IPS-18c (cell line): ENCODE data around the gene INHBE.
"Not testable (repeated sequence)": the region's sequence is repeated elsewhere in the genome, so short reads cannot be mapped to it uniquely, and the experiment has no call there.

Experiments
- H3K4me3 ChIP-seq: 2 replicates; pipeline ENCODE4 v1.7.0; 2013; ENCODE audit warnings: low read depth, mild to moderate bottlenecking, low read length, moderate library complexity; ENCODE audit not compliant: insufficient read depth
- H3K9me3 ChIP-seq: one replicate; pipeline ENCODE4 v1.6.1; 2013; ENCODE audit warnings: mild to moderate bottlenecking, low read length, moderate library complexity; ENCODE audit not compliant: control insufficient read depth, insufficient read depth

Gene INHBE

DNA sequence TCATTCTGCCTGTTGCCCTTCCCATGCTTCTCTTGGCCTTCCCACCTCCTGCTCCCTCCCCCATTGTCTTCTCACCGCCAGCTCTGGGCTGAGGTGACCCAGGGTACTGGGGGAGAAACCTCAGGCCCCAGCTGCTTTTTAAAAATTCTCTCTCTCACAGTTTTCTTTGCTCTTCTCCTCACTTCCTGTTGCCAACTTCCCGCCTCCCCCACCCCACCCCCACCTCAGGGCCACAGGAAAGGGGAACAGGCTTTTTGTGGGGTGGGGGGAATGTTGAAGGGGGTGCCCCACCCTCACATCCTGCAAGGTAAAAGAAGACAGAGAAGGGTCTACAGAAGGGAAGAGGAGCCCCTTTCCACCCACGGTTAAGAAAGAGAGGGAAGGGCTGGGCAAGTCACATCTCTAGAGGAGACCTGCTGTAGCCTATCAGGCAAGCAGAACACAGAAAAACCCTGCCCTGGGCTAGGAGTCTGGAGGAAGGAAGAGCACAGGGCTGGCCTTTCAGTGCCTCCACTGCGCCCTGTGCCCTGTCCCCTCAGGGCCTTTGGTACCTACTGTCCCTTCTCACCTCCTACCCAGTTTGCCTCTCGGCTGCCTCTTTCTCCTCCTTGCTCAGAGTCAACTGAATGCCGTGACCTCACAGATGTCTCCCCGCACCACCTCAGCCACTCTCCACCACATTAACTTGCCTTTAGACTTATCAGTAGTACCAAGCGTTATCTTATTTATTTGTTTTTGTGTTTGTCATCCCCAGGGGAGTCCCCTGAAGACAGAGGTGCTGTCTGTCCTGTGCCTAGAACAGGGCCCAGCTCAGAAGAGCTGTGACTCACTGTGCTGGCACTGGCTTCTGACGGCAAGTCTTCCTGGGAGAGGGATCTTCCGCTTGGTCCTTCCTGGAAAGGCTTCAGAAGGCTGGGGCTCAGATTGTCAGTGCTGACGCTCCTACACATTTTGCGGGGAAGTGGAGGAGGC lies 22.9 kb downstream of the INHBE start:
- H3K9me3 ChIP-seq, result no peaks in the 10 kb centered on the region
- no peak overlapping the region for H3K4me3 ChIP-seq

DNA sequence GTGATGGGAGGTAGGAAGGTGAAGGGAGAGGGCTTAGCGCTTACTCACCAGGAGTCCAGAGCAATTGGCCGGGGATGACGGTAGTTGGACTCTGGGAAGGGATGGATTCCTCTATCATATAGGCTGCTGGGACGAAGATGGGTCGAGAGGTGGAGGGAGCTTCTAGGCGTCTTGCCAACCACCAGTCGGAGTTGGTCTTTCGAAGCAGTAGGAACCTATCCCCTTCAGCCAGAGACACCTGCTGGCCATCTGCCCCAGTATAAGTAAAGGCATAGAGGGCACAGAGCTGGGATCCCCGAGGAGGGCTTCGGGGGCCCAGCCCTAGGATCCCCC lies 23.9 kb downstream of the INHBE start:
- Histone ChIP-seq H3K9me3 (no peaks in the 10 kb centered on the region), H3K4me3 (no peak overlapping the region)

DNA sequence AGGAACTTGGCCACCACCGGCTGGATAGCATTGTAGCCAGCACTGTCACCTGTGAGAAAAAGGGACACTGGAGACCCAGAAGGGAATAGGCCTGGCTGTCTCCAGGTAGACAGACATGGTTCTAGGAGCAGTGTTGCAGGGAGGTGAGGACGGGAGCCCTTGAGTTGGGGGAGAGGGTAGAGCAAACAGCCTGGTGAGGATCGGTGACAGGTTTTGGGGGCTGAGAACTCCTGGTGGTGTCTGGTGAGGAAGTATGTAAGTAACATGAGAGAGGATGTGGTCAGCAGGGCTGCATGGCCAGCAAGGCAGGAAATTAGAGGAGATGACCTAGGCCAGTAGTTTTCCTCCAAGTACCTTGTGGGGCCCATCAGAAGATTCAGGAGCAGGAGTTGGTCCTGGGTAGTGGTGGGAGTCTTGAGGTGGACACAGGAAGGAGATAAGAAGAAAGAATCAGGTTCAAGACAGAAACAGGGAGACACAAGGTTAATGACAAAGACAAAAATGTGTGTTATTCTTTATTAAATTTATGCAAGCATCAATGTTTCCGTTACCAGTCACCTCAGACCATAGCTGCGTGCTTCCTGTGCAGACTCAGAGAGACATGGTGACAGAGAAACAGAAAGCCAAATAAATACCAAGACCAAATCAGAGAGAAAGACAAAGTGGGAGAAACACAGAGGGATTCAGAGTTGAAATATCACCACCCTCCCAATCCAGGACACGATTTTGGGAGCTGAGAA lies 24.4 kb downstream of the INHBE start, which contains the start of gene ARHGAP9:
TSS of gene ARHGAP9 (minus strand) at position 491 of the 740 bp plus-strand sequence. CDS start at position 31, 460 bp downstream.
- Histone ChIP-seq H3K4me3 (no peak within 1 kb of the TSS), H3K9me3 (no peaks in the 10 kb centered on the region)

DNA sequence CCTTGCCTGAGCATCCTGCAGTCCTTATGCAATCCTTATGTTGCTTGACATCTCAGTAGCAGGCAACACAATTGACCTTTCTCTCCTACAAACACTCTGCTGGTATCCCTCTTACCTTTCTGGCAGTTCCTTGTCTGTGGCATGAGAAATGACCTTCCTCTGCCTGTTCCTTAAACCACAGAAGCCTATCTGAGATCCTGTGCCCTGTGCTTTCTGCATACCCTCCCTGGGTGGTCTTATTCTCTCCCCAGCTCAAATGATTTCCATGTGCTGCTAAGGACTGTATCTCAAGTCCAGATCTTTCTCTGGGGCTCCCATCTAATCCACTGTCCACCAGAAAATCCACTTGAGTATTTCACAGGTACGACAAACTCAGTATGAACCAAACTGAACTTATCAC lies 26.6 kb downstream of the INHBE start:
- no peak overlapping the region for H3K4me3 ChIP-seq
- H3K9me3 ChIP-seq, result no peaks in the 10 kb centered on the region

DNA sequence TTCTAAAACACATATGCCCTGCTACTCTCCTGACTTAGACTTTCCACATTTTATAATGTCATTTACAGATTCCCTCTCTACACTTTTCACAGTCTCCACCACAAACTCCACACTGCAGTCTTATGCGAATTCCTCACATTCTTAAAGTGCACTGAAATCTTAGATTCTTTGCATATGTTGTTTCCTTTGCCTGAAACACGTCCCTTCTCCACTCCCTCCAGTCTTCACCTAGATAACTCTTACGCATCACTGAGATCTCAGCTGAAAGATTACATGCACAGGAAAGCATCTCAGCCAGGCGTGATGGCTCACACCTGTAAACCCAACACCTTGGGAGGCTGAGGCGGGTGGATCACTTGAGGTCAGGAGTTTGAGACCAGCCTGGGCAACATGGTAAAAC lies 28.4 kb downstream of the INHBE start:
- Histone ChIP-seq H3K4me3 (no peak overlapping the region), H3K9me3 (no peaks in the 10 kb centered on the region)

DNA sequence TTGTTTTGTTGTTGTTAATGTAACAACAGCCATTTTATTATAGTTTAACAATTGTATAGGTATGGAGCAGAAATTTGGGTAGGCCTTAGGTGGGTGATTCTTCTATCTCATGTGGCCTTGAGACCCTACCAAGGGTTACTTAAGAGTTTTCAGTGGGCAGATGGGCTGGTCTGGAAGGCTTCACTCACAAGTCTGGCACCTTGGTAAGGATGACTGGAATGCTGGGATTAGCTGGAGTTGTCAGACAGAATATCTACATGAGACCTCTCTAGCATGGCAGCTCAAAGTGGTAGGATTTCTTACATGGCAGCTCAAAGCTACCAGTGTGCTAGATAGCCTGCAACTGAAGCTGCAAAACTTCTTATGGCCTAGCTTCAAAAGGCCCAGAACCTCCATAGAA lies 30.6 kb downstream of the INHBE start:
- Histone ChIP-seq H3K9me3 (no peaks in the 10 kb centered on the region), H3K4me3 (no peak overlapping the region)

DNA sequence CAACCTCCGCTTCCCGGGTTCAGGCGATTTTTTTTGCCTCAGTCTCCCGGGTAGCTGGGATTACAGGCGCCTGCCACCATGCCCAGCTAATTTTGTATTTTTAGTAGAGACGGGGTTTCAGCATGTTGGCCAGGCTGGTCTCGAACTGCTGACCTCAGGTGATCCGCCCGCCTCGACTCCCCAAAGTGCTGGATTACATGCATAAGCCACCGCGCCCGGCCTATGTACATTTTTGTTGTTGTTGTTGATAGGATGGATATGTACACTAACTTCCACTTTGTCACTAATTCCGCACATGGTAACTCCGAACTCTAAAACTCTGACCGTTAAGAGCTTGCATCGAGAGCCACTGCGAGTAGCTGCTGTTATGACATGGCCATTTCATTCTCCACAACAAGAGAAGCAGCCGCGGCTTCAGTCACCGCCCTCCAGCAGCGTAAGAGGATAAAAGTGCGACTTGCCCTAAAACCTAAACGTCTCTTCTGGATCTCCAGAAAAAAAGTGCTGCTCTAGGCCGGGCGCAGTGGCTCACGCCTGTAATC lies 32.0 kb downstream of the INHBE start:
- no peak overlapping the region for H3K4me3 ChIP-seq
- H3K9me3 ChIP-seq, result no peaks in the 10 kb centered on the region

DNA sequence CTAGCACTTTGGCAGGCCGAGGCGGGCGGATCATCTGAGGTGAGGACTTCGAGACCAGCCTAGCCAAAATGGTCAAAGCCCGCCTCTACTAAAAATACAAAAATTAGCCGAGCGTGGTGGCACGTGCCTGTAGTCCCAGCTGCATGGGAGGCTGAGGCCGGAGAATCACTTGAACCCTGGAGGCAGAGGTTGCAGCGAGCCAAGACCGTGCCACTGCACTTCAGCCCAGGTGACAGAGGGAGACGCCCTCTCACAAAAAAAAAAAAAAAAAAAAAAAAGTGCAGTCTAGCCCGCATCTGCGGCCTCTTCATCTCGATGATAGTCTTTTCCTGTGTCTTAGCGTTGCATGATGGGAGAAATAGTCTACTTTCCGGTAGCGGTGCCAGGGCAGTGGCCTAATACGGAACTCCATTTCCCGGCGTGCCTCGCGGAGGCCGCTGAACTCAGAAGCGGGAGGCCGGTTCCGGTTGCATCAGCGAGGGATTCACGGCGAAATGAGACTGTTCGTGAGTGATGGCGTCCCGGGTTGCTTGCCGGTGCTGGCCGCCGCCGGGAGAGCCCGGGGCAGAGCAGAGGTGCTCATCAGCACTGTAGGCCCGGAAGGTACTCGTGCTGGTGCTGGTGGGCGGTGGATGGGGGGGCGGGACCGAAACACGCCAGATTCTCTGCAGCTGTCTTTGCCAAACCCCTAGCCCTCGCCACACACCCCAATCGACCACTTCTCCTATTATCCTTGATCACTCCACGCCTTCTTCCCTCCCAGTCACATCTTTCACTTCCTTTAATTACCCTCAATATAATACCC lies 32.7 kb downstream of the INHBE start, which contains the start of gene MARS1:
TSS of gene MARS1 (plus strand) at position 472 of the 805 bp plus-strand sequence. CDS start at position 495, 23 bp downstream.
- Histone ChIP-seq H3K9me3 (peaks cover 2% of the 10 kb centered on the region), H3K4me3 (peak within 1 kb of the TSS; percentile 87)

DNA sequence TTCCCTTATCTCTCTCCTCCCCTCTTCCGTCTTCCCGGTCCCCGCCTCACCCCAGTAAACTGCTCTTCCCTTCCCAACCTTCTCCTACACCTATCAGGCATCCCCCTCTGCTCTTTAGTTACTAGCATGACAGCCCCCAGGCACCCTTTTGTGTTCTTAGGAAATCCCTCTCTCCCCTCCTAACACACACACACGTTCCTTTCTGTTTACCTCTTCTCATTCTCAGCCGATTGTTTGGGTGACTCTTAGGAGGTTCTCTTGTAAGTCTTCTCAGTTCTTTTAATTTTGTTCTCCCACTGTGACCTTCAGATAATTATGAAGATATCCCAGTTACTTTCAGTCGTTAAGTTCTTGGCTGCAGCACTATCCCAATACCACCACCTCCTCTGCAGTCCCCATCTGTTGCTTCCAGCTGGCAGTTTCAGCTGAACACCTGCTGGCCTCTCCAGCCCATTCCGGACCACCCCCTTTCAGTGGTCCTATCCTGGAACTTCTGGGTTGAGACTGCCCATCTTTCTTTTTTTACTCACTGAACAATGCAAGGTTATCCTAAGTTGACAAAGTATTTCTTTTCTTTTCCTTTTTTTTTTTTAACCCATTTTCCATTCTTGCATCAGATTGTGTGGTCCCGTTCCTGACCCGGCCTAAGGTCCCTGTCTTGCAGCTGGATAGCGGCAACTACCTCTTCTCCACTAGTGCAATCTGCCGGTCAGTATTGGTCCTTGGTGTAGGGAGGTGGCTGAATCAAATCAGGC lies 33.5 kb downstream of the INHBE start:
- peak overlapping the region; percentile 87 for H3K4me3 ChIP-seq

DNA sequence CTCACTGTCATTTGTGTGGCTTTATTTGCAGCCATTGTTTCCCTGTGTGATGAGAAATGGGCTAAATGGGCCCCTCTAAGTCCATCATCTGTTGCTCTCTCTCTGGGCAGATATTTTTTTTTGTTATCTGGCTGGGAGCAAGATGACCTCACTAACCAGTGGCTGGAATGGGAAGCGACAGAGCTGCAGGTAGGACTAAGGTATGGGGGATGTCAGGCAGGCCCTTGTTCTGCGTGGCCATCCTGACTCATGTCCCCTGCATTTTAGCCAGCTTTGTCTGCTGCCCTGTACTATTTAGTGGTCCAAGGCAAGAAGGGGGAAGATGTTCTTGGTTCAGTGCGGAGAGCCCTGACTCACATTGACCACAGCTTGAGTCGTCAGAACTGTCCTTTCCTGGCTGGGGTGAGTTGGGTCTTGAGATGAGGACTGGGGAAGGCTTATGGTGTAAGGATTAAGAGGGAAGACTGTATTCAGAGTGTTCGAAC lies 34.1 kb downstream of the INHBE start:
- Histone ChIP-seq H3K4me3 (peak overlapping the region; percentile 87), H3K9me3 (peaks cover 2% of the 10 kb centered on the region)

More for the DNA sequence above, 33.5 kb downstream of the INHBE start:
- peaks cover 2% of the 10 kb centered on the region for H3K9me3 ChIP-seq

DNA sequence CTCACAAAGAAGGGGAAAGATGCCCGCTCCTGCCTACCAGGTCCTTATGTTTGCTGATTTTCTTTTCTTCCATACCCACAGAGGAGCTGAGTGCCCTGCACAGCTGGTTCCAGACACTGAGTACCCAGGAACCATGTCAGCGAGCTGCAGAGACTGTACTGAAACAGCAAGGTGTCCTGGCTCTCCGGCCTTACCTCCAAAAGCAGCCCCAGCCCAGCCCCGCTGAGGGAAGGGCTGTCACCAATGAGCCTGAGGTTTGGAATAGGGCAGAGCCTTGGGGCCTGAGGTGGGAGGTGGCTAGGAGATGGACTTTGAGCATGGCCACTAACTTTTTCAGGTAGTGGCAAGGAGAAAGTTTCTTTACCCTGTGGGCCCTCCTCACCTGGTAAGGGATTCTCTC lies 35.0 kb downstream of the INHBE start:
- H3K9me3 ChIP-seq, result peaks cover 2% of the 10 kb centered on the region
- no peak overlapping the region for H3K4me3 ChIP-seq

DNA sequence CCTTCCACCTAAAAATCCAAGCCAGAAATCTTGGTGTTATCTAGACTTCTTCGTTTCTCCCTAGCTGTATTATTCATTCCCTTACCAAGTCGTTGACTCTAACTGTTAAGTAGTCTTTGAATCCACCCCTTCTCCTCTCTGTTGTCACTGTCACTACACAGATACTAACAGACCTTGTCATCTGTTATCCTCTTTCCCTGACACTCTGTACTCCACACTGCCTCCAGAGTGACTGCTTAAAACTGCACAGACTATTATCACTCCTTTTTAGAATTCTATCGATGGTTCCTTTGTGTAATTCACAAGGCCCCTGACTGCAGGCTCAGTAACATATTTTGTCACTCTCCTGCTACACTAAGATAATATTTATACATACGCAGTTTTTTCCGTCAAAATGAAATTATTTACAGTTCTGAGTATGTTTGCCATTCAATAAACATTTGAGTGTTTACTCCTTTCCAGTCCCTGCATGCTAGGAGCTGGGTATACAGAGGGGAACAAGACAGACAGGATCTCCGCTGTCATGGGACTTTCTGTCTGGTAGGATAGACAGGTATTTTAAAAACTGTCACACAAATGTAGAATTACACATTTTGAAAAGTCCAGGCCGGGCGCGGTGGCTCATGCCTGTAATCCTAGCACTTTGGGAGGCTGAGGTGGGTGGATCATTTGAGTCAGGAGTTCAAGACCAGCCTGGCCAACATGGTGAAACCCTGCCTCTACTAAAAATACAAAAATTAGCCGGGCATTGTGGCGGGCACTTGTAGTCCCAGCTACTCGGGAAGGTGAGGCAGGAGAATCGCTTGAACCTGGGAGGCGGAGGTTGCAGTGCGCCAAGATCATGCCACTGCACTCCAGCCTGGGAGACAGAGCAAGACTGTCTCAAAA lies 36.5 kb downstream of the INHBE start:
- Histone ChIP-seq H3K9me3 (peaks cover 2% of the 10 kb centered on the region), H3K4me3 (no peak overlapping the region)

DNA sequence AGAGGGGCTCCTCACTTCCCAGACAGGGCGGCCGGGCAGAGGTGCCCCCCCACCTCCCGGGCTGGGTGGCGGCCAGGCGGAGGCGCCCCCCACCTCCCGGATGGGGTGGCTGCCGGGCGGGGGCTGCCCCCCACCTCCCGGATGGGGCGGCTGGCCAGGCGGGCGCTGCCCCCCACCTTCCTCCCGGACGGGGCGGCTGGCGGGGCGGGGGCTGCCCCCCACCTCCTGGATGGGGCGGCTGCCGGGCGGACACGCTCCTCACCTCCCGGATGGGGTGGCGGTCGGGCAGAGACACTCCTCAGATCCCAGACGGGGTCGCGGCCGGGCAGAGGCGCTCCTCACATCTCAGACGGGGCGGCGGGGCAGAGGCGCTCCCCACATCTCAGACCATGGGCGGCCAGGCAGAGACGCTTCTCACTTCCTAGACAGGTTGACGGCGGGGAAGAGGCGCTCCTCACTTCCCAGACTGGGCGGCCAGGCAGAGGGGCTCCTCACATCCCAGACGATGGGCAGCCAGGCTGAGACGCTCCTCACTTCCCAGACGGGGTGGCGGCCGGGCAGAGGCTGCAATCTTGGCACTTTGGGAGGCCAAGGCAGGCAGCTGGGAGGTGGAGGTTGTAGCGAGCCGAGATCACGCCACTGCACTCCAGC lies 40.1 kb downstream of the INHBE start:
- H3K9me3 ChIP-seq, H3K4me3 ChIP-seq: not testable (repeated sequence)

DNA sequence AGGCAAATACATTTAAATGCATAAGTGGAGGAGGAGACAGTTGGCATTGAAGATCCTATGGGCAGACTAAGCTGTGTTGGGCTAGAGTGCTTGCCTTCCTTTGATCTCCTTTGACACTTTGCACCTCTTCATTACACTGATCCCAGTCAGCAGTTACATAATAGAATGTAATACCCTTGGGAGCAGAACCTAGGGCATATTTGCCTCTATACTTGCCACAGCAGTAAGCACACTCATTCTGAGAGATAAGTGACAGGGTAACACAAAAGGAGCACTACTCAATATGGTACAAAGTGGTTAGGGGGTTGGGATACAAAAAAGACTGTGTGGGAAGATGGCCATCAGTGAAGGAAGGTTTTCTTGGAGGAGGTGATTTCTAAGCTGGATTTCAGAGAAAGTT lies 41.7 kb downstream of the INHBE start:
- H3K9me3 ChIP-seq, result peaks cover 6% of the 10 kb centered on the region
- no peak overlapping the region for H3K4me3 ChIP-seq
